Measurements from ENCODE around the gene TFRC. TPM values are rescaled to one million over a fixed set of nuclear protein-coding genes. Genes with fewer than 3 reads are reported as not detected.
A peak's percentile ranks its signal among the peaks of the same experiment; 100 is the strongest.
"Not testable (repeated sequence)": the region's sequence is repeated elsewhere in the genome, so short reads cannot be mapped to it uniquely, and the experiment has no call there.

Gene TFRC
- total RNA-seq, 3 donors from 2014 or later: 119 to 225 (median 167) TPM

- DNase-seq (peak in 1 of 3 donors; percentile 17), ATAC-seq (no peak)
- TF ChIP-seq CTCF (IDR thresholded peaks at IDR 0.05): no peak
- intact Hi-C loops (cut with DNase I, micrococcal nuclease): no loop called here
- Histone ChIP-seq H3K4me3 (no peak overlapping the region), H3K9me3 (no peaks in the 10 kb centered on the region), H3K4me1 (ENCODE audit: low read depth) (no peaks in the 10 kb centered on the region), H3K36me3 (ENCODE audit: low read depth) (no peaks in the 10 kb centered on the region)
These were observed 30.1 kb upstream of the TFRC start for GRCh38 chr3:196111939-196112386.

- intact Hi-C loops (cut with DNase I, micrococcal nuclease): no loop called here
- no peak overlapping the region for H3K4me3 ChIP-seq
- H3K36me3 ChIP-seq (ENCODE audit: low read depth): no peaks in the 10 kb centered on the region
- ATAC-seq (peak; percentile 92), DNase-seq (peak in 2 of 3 donors; percentile 55 to 68)
- H3K4me1 ChIP-seq (ENCODE audit: low read depth): no peaks in the 10 kb centered on the region
- no peak for TF ChIP-seq CTCF (IDR thresholded peaks at IDR 0.05)
- no peaks in the 10 kb centered on the region for H3K9me3 ChIP-seq
These were observed 26.3 kb upstream of the TFRC start for GRCh38 chr3:196108075-196108743.

GRCh38 chr3:196104707-196105106, 22.8 kb upstream of the TFRC start:
- H3K36me3 ChIP-seq (ENCODE audit: low read depth); H3K9me3 ChIP-seq; DNase-seq; intact Hi-C loops (cut with DNase I, micrococcal nuclease); H3K4me3 ChIP-seq; H3K4me1 ChIP-seq (ENCODE audit: low read depth); ATAC-seq: not testable (repeated sequence)

GRCh38 chr3:196098365-196098980, 16.6 kb upstream of the TFRC start:
- intact Hi-C loops (cut with DNase I, micrococcal nuclease); H3K9me3 ChIP-seq; ATAC-seq; DNase-seq; H3K4me3 ChIP-seq; H3K36me3 ChIP-seq (ENCODE audit: low read depth): not testable (repeated sequence)
- peaks cover 17% of the 10 kb centered on the region for H3K4me1 ChIP-seq (ENCODE audit: low read depth)

GRCh38 chr3:196097373-196098154, 15.7 kb upstream of the TFRC start:
- Histone ChIP-seq H3K9me3 (no peaks in the 10 kb centered on the region), H3K4me1 (ENCODE audit: low read depth) (peaks cover 17% of the 10 kb centered on the region), H3K4me3 (no peak overlapping the region), H3K36me3 (ENCODE audit: low read depth) (peaks cover 5% of the 10 kb centered on the region)
- DNase-seq (no peak), ATAC-seq (peak; percentile 78)
- intact Hi-C loops (cut with DNase I, micrococcal nuclease): no loop called here
- no peak for TF ChIP-seq CTCF (IDR thresholded peaks at IDR 0.05)

- H3K9me3 ChIP-seq: no peaks in the 10 kb centered on the region
- no peak overlapping the region for H3K4me3 ChIP-seq
- TF ChIP-seq CTCF (IDR thresholded peaks at IDR 0.05): no peak
- H3K36me3 ChIP-seq (ENCODE audit: low read depth): peaks cover 5% of the 10 kb centered on the region
- intact Hi-C loops (cut with DNase I, micrococcal nuclease): no loop called here
- peak; percentile 83 for ATAC-seq
- DNase-seq: peak; percentile 57 to 72 (median 58)
- H3K4me1 ChIP-seq (ENCODE audit: low read depth): peaks cover 17% of the 10 kb centered on the region
These were observed 14.6 kb upstream of the TFRC start for GRCh38 chr3:196096382-196096953.

All from mucosa of descending colon (tissue), 3 donors.